HG03469 (cell line): ENCODE measurements around the gene CYP11A1.

Experiments used
- ATAC-seq: cut with Tn5 transposase; IDR thresholded peaks from one replicate; pipeline ENCODE4 v1.9.1; 2021; ENCODE audit warnings: mild to moderate bottlenecking, moderate library complexity, moderate number of reproducible peaks; ENCODE audit not compliant: unreplicated experiment

The CYP11A1 gene

GRCh38 chr15:74328331-74329056 lies 39.0 kb downstream of the CYP11A1 start:
- no peak for ATAC-seq

GRCh38 chr15:74327756-74328155 lies 39.7 kb downstream of the CYP11A1 start:
- no peak for ATAC-seq

DNA sequence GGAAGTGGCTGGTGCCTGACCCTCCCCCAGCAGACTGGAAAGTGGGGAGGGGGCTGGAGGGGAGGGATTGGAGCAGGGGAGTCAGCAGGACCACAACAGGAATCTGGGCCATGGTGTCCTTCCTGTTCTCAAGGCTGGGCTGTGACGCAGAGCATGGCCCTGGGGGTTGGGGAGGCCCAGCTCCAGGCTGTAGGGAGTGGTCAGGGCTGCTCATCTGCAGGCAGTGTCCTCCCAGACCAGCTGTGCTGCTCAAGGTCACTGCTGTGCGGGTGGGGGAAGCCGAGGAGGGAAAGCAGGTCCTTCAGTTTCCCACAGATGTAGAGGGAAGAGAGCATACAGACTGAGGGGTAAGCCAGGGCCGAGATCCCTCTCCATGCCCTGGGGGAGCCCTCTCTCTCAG lies 40.7 kb downstream of the CYP11A1 start:
- no peak for ATAC-seq

GRCh38 chr15:74324714-74325113 lies 42.7 kb downstream of the CYP11A1 start:
- no peak for ATAC-seq

- no peak for ATAC-seq
Observed at GRCh38 chr15:74322558-74323180, 44.8 kb downstream of the CYP11A1 start.

DNA sequence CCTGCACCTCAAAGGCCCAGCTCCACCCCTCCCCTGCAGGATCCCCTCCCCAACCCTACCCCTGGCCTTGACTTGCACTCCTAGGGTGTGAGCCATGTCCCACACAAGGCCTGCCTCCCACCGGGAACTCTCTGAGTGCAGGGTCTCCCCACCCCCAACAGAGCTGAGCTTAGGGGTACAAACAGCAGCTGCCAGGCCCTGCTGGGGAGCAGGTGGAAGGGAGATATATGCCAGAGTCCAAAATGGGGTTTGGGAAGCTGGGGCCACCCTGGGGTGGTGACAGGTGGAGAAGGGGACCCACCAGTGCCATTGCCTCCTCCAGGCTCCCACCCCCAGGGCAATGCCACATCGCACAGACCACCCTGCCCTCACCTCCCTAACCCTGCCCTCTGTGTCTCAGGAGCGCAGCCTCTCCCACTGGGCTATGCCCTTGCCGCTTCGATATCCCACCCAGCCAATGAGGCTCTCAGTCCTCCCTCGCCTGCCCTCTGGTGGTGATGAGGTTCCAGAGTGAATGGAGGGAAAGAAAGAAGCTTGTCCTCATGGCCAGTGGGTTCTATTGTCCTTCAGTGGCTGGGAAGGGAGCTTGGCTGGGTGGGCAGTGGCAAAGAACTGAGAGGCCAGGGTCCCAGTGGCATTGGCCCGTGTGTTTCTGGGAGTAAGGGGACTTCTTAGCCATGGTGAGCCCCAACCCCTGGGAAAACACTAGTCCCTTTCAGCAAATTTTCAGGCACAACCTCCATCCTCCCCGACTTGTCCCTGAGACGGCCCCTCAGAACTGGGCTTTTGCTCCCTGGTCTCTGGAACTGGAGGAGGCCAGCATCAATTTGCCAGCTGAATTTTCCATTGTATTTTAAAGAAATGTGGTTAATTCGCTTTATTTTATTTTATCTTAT lies 46.8 kb downstream of the CYP11A1 start:
- no peak for ATAC-seq

GRCh38 chr15:74319596-74320351 lies 47.7 kb downstream of the CYP11A1 start:
- no peak for ATAC-seq

GRCh38 chr15:74319138-74319460 lies 48.3 kb downstream of the CYP11A1 start:
- ATAC-seq = no peak

DNA sequence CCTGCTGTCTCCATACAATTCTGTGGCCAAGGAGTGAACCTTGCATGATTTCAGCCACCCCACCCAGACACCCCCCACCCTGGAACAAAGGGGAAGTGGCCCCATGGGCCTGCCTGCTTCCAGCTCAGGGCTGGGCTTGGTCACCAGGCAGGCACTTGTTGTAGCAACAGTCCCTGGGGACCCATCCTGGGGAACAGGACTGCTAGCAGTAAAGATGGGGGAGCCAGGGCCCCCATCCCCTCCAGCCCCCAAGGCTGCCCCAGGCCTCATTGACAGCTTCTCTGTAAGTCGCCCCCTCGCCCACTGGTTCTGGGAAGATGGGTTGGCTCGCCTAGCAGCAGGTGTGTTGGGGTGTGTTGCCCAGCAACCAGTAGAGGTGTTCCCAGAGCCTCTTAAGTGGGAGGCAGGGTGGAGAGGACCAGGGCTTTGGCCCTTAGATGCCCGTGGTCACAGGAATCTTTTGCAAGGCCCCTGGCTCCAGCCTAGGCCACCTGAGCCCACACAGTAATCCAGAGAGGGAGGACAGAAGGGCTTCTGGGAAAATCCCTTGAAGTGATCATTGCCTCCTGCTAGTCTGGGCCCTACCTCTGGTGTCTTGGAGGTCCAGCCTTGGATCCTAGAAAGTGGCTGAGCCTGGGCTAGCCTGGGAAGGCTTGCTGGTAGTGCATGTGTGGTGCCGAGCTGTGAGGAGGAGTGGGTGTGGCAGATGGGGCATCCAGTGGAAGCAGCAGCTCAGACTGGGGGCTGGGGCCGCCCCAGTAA lies 48.9 kb downstream of the CYP11A1 start:
- no peak for ATAC-seq

DNA sequence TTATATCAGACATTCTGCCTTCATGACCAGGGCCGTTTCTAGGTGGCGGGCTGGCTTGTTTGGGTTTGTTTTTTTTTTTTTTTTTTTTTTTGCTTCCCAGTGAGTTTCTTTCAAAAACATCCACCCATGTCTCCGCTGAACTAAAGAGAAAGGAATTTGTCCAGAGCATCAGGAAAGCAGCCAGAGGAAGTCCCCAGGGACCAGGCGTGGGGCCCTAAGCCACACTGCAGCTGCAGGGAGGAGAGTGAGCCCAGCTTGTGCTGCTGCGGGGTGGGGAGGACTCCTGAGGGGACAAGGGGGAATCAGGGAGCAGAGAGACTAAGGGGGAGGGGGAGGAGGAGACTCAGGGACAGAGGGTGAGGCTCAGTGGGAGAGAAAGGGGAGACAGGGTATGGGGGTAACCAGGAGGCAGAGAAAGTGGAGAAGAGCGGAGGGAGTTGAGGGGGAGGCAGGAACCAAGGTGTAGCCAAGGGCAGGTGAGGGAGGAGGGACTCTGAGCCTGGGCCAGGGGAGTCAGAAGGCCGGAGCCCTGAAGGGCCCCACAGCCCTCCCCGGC lies 49.5 kb downstream of the CYP11A1 start:
- ATAC-seq = no peak

GRCh38 chr15:74316141-74316540 lies 51.3 kb downstream of the CYP11A1 start:
- no peak for ATAC-seq

DNA sequence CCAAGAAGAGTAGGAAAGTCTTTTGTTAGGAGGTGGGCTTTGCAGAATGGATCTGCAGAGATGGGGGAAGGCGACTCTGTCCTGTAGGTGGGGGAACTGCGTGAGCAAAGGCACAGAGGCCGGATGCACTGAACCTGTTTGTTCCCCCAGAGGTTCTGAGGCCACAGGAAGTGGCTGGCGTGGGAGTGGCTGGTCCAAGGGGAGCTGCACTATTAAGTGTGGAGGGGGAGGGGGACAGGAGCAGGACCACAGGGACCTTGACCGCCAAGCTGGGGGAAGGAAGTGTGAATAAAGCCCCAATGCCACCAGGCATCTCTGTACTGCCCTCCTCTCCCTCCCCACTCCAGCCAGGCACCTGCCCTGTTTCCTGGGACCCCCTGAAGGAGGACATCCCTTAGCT lies 51.8 kb downstream of the CYP11A1 start:
- ATAC-seq = no peak

DNA sequence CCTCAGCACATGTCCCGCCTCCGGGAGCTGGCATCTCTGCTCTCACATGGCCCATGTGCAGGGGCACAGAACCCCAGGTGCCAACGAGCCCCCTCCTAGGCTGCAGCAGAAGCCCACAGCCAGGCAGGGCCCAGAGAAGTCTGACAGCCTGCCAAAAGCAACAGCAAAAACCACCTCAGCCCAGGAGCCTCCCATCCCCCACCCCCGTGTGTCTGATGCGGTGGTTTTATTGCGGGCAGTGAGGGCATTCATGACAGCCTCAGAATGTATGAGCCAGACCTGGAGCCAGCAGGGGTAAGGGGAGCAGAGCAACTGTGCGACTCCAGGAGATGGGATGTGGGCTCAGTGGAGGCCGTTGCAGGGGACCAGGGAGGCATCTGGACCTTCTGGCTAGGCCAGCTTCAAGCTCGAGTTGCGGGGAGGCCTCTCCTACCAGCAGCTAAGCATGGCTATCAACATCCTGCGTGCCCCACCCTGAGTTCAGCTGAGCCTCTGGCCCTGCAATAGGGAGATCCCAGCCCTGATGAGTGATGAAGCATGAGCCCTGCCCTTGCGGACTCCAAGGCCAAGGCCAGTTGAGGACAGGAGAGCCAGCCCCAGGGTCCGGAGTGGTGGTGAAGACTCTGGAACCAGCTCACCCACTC lies 52.5 kb downstream of the CYP11A1 start:
- ATAC-seq = no peak

- ATAC-seq = no peak
Observed at GRCh38 chr15:74313889-74314288, 53.6 kb downstream of the CYP11A1 start.

DNA sequence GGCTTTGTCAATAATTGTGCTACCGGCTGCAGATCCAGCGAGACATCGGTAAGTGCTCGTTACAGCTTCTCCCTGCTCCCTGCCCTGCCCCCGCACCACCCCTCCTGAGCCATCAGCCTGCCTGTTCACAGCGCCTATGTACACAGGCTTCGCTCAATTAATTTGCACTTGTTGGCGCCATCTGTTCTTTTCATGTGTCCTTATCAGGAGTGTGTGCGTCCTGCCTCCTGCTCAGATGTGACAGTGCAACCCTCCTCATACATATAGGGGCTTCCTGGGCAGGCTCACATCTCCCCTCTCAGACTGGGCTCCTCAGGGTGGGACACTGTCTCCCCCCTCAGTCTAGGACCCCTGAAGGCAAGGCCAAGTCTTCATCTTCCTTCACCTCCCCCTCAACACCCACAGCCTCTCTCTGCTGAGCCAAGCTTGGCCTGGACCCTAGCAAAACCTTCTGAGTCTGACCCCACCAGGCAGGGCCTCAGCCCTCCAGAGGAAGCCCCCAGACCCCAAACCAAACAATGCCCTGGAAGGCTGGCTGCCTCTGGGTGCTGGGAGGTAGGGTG lies 54.9 kb downstream of the CYP11A1 start:
- ATAC-seq = no peak

GRCh38 chr15:74311734-74312444 lies 55.6 kb downstream of the CYP11A1 start:
- ATAC-seq = no peak

DNA sequence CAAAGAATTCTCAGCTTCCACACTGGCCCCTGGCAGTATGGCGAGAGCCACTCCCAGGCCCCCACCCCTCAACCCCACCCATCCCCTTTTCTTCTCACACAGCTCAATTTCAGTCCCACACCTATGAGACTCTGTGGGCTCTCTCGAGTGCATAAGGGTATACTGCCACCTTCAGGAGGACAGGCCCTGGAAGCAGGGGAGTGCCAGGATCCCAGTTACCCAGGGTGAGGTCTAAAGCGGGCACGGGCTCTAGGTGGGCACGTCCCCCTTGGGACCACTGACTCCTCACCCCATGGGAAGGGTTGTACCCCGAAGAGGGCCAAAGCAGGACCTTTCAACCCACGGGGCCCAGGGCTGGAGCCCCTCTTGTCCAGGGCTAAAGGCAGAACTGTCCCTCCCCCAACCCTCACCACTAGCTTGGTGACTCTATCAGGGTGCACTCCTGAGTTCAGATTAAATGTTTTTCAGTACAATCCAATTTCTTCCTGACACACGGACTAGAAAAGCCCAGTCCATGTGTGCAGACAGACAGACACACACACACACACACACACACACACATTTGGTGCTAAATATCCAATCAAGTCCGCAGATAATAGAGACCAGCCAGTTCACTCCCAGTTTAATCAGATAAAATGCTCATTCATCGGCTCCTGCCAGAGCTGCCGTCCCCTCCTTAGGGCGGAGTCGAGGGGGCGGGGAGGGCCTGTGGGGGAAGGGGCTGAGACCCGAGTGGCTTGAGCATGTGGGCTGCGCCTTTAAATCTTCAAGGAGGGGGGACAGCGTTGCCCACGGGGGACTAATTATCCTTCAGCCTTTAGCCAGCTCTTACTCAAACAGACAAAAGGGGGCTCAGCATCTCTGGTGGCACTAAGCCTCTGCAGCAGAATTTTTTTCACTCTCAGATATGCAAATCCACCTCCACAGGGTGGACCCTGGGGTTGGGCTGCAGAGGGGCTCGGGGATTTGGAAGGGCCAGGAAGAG lies 59.3 kb downstream of the CYP11A1 start:
- no peak for ATAC-seq
